ENCODE measurements around the gene ATP8A2. TPM values are rescaled to one million over a fixed set of nuclear protein-coding genes. Genes with fewer than 3 reads are reported as not detected.

Gene ATP8A2
- polyA plus RNA-seq, 4 donors: 5.4 to 6.7 (median 5.7) TPM

GRCh38 chr13:25678398-25678797 lies 306.6 kb downstream of the ATP8A2 start:
- no peak for DNase-seq (ENCODE audit: low read depth in 4 of 4, low spot score in 2 of 4)

GRCh38 chr13:25679159-25679558 lies 307.4 kb downstream of the ATP8A2 start:
- DNase-seq (ENCODE audit: low read depth in 4 of 4, low spot score in 2 of 4): no peak

GRCh38 chr13:25679936-25680335 lies 308.2 kb downstream of the ATP8A2 start:
- DNase-seq (ENCODE audit: low read depth in 4 of 4, low spot score in 2 of 4): no peak

GRCh38 chr13:25682276-25682675 lies 310.5 kb downstream of the ATP8A2 start:
- no peak for DNase-seq (ENCODE audit: low read depth in 4 of 4, low spot score in 2 of 4)

GRCh38 chr13:25683056-25683455 lies 311.3 kb downstream of the ATP8A2 start:
- no peak for DNase-seq (ENCODE audit: low read depth in 4 of 4, low spot score in 2 of 4)

GRCh38 chr13:25683662-25684370 lies 312.0 kb downstream of the ATP8A2 start:
- no peak for DNase-seq (ENCODE audit: low read depth in 4 of 4, low spot score in 2 of 4)

- DNase-seq (ENCODE audit: low read depth in 4 of 4, low spot score in 2 of 4): no peak
Measured at GRCh38 chr13:25684491-25684890, 312.7 kb downstream of the ATP8A2 start.

GRCh38 chr13:25686831-25687470 lies 315.2 kb downstream of the ATP8A2 start:
- no peak for DNase-seq (ENCODE audit: low read depth in 4 of 4, low spot score in 2 of 4)

- no peak for DNase-seq (ENCODE audit: low read depth in 4 of 4, low spot score in 2 of 4)
Measured at GRCh38 chr13:25687471-25688225, 315.9 kb downstream of the ATP8A2 start.

GRCh38 chr13:25688536-25688935 lies 316.8 kb downstream of the ATP8A2 start:
- no peak for DNase-seq (ENCODE audit: low read depth in 4 of 4, low spot score in 2 of 4)

GRCh38 chr13:25689539-25689938 lies 317.8 kb downstream of the ATP8A2 start:
- no peak for DNase-seq (ENCODE audit: low read depth in 4 of 4, low spot score in 2 of 4)

- DNase-seq (ENCODE audit: low read depth in 4 of 4, low spot score in 2 of 4): no peak
Measured at GRCh38 chr13:25690582-25690981, 318.8 kb downstream of the ATP8A2 start.

- DNase-seq (ENCODE audit: low read depth in 4 of 4, low spot score in 2 of 4): no peak
Measured at GRCh38 chr13:25691654-25692053, 319.9 kb downstream of the ATP8A2 start.

GRCh38 chr13:25692099-25692498 lies 320.3 kb downstream of the ATP8A2 start:
- peak in 1 of 4 donors; percentile 15 for DNase-seq (ENCODE audit: low read depth in 4 of 4, low spot score in 2 of 4)

- no peak for DNase-seq (ENCODE audit: low read depth in 4 of 4, low spot score in 2 of 4)
Measured at GRCh38 chr13:25699056-25699455, 327.3 kb downstream of the ATP8A2 start.

GRCh38 chr13:25699600-25699999 lies 327.8 kb downstream of the ATP8A2 start:
- DNase-seq (ENCODE audit: low read depth in 4 of 4, low spot score in 2 of 4): no peak

GRCh38 chr13:25701304-25701703 lies 329.5 kb downstream of the ATP8A2 start:
- DNase-seq (ENCODE audit: low read depth in 4 of 4, low spot score in 2 of 4): no peak

GRCh38 chr13:25702386-25702785 lies 330.6 kb downstream of the ATP8A2 start:
- DNase-seq (ENCODE audit: low read depth in 4 of 4, low spot score in 2 of 4): no peak

GRCh38 chr13:25707726-25708125 lies 336.0 kb downstream of the ATP8A2 start:
- no peak for DNase-seq (ENCODE audit: low read depth in 4 of 4, low spot score in 2 of 4)

- DNase-seq (ENCODE audit: low read depth in 4 of 4, low spot score in 2 of 4): no peak
Measured at GRCh38 chr13:25708268-25708667, 336.5 kb downstream of the ATP8A2 start.

- DNase-seq (ENCODE audit: low read depth in 4 of 4, low spot score in 2 of 4): no peak
Measured at GRCh38 chr13:25709088-25709487, 337.3 kb downstream of the ATP8A2 start.

- no peak for DNase-seq (ENCODE audit: low read depth in 4 of 4, low spot score in 2 of 4)
Measured at GRCh38 chr13:25715760-25716159, 344.0 kb downstream of the ATP8A2 start.
